NCI-H146 (cell line): ENCODE results near the gene ITM2B.
"Not testable (repeated sequence)": the region's sequence is repeated elsewhere in the genome, so short reads cannot be mapped to it uniquely, and the experiment has no call there.

Experiments
- DNase-seq: peaks from one replicate; lab custom pipeline; 2025; lab: John Stamatoyannopoulos, UW

Gene ITM2B

GRCh38 chr13:48224701-48225100, 8.3 kb upstream of the ITM2B start:
- no peak for DNase-seq

GRCh38 chr13:48230541-48230940, 2.5 kb upstream of the ITM2B start:
- no peak for DNase-seq

- no peak for DNase-seq
These were observed 1.9 kb upstream of the ITM2B start for GRCh38 chr13:48231080-48231479.

GRCh38 chr13:48231933-48232332, 1.1 kb upstream of the ITM2B start:
- DNase-seq, result no peak

GRCh38 chr13:48232420-48233045, 473 bp upstream of the ITM2B start:
- DNase-seq, result peak; percentile 52

GRCh38 chr13:48233889-48234488, 983 bp downstream of the ITM2B start:
- DNase-seq, result peak; percentile 56

GRCh38 chr13:48234566-48235340, 1.7 kb downstream of the ITM2B start:
- no peak for DNase-seq

GRCh38 chr13:48235341-48236135, 2.5 kb downstream of the ITM2B start:
- peak; percentile 20 for DNase-seq

GRCh38 chr13:48236528-48237353, 3.7 kb downstream of the ITM2B start:
- no peak for DNase-seq

GRCh38 chr13:48239369-48239768, 6.4 kb downstream of the ITM2B start:
- DNase-seq, result not testable (repeated sequence)

GRCh38 chr13:48241651-48242050, 8.6 kb downstream of the ITM2B start:
- no peak for DNase-seq

GRCh38 chr13:48242677-48243076, 9.7 kb downstream of the ITM2B start:
- DNase-seq, result no peak

- DNase-seq, result no peak
These were observed 11.2 kb downstream of the ITM2B start for GRCh38 chr13:48244159-48244558.

GRCh38 chr13:48246102-48246501, 13.1 kb downstream of the ITM2B start:
- DNase-seq, result no peak

GRCh38 chr13:48249018-48249417, 16.0 kb downstream of the ITM2B start:
- DNase-seq, result no peak

- no peak for DNase-seq
These were observed 18.6 kb downstream of the ITM2B start for GRCh38 chr13:48251611-48252081.

- DNase-seq, result no peak
These were observed 19.2 kb downstream of the ITM2B start for GRCh38 chr13:48252176-48252575.

- DNase-seq, result peak; percentile 43
These were observed 20.8 kb downstream of the ITM2B start for GRCh38 chr13:48253849-48254248.

- no peak for DNase-seq
These were observed 22.1 kb downstream of the ITM2B start for GRCh38 chr13:48255090-48255489.

- DNase-seq, result no peak
These were observed 22.9 kb downstream of the ITM2B start for GRCh38 chr13:48255954-48256353.

GRCh38 chr13:48258002-48258401, 25.0 kb downstream of the ITM2B start:
- no peak for DNase-seq
